ENCODE measurements around the gene CARMIL3. TPM values are rescaled to one million over a fixed set of nuclear protein-coding genes. Genes with fewer than 3 reads are reported as not detected.

CARMIL3 gene
- total RNA-seq, 2 experiments from 2014 or later, result 0.05 to 0.11 TPM

GRCh38 chr14:24059841-24060388 is 8.1 kb downstream of the CARMIL3 start:
- ATAC-seq (ENCODE audit: poor library complexity) (no peak), DNase-seq (no peak)
- POLR2A ChIA-PET, result no interaction called here
- Histone ChIP-seq H3K4me3 (ENCODE audit: low read length) (no peak overlapping the region), H3K27ac (ENCODE audit: low read depth in 1 of 2, low read length in 2 of 2) (no peak overlapping the region), H3K4me1 (ENCODE audit: insufficient read depth, low read length) (no peaks in the 10 kb centered on the region), H3K9me3 (ENCODE audit: control insufficient read depth in 1 of 2, insufficient read depth in 1 of 2, low read length in 2 of 2) (no peaks in the 10 kb centered on the region), H3K36me3 (ENCODE audit: insufficient read depth, low read length) (no peaks in the 10 kb centered on the region), H3K27me3 (ENCODE audit: control insufficient read depth in 1 of 2, insufficient read depth in 2 of 2, low read length in 2 of 2) (no peaks in the 10 kb centered on the region)
- no peaks in the 10 kb centered on the region for H3K36me3 Mint-ChIP-seq (ENCODE audit: low read depth)
- no peaks in the 10 kb centered on the region for H3K9me3 Mint-ChIP-seq
- CTCF ChIA-PET, result no interaction called here
- peaks cover 1% of the 10 kb centered on the region for H3K27me3 Mint-ChIP-seq
- intact Hi-C loops (cut with DNase I, micrococcal nuclease), result no loop called here
- TF ChIP-seq CTCF (IDR thresholded peaks at IDR 0.05), result no peak
- H3K4me3 Mint-ChIP-seq, result no peak overlapping the region
- no peaks in the 10 kb centered on the region for H3K4me1 Mint-ChIP-seq (ENCODE audit: low read depth)
- no peak overlapping the region for H3K27ac Mint-ChIP-seq

- Histone ChIP-seq H3K36me3 (ENCODE audit: insufficient read depth, low read length) (no peaks in the 10 kb centered on the region), H3K9me3 (ENCODE audit: control insufficient read depth in 1 of 2, insufficient read depth in 1 of 2, low read length in 2 of 2) (no peaks in the 10 kb centered on the region), H3K4me1 (ENCODE audit: insufficient read depth, low read length) (no peaks in the 10 kb centered on the region), H3K4me3 (ENCODE audit: low read length) (no peak overlapping the region), H3K27me3 (ENCODE audit: control insufficient read depth in 1 of 2, insufficient read depth in 2 of 2, low read length in 2 of 2) (no peaks in the 10 kb centered on the region), H3K27ac (ENCODE audit: low read depth in 1 of 2, low read length in 2 of 2) (no peak overlapping the region)
- Mint-ChIP-seq H3K27me3 (no peaks in the 10 kb centered on the region), H3K4me3 (no peak overlapping the region), H3K36me3 (ENCODE audit: low read depth) (no peaks in the 10 kb centered on the region), H3K9me3 (no peaks in the 10 kb centered on the region), H3K27ac (no peak overlapping the region), H3K4me1 (ENCODE audit: low read depth) (no peaks in the 10 kb centered on the region)
- POLR2A ChIA-PET, result no interaction called here
- TF ChIP-seq CTCF (IDR thresholded peaks at IDR 0.05), result no peak
- DNase-seq, result no peak
- CTCF ChIA-PET, result no interaction called here
- intact Hi-C loops (cut with DNase I, micrococcal nuclease), result no loop called here
- ATAC-seq (ENCODE audit: poor library complexity), result no peak
Measured at GRCh38 chr14:24060443-24060842, 8.6 kb downstream of the CARMIL3 start.

- Histone ChIP-seq H3K36me3 (ENCODE audit: insufficient read depth, low read length) (no peaks in the 10 kb centered on the region), H3K9me3 (ENCODE audit: control insufficient read depth in 1 of 2, insufficient read depth in 1 of 2, low read length in 2 of 2) (no peaks in the 10 kb centered on the region), H3K27ac (ENCODE audit: low read depth in 1 of 2, low read length in 2 of 2) (no peak overlapping the region), H3K4me1 (ENCODE audit: insufficient read depth, low read length) (no peaks in the 10 kb centered on the region), H3K4me3 (ENCODE audit: low read length) (no peak overlapping the region), H3K27me3 (ENCODE audit: control insufficient read depth in 1 of 2, insufficient read depth in 2 of 2, low read length in 2 of 2) (no peaks in the 10 kb centered on the region)
- CTCF ChIA-PET, result no interaction called here
- POLR2A ChIA-PET, result interaction anchor here (1.3 kb wide), 1 partner anchor 80 kb away, joined by 5 read pairs; the partner anchor contains the start of gene EMC9
- Mint-ChIP-seq H3K4me3 (no peak overlapping the region), H3K27ac (no peak overlapping the region), H3K4me1 (ENCODE audit: low read depth) (no peaks in the 10 kb centered on the region), H3K27me3 (no peaks in the 10 kb centered on the region), H3K36me3 (ENCODE audit: low read depth) (no peaks in the 10 kb centered on the region), H3K9me3 (no peaks in the 10 kb centered on the region)
- no peak for TF ChIP-seq CTCF (IDR thresholded peaks at IDR 0.05)
- intact Hi-C loops (cut with DNase I, micrococcal nuclease), result no loop called here
- DNase-seq (no peak), ATAC-seq (ENCODE audit: poor library complexity) (no peak)
Measured at GRCh38 chr14:24060984-24061913, 9.4 kb downstream of the CARMIL3 start.

All from CD4-positive, alpha-beta T cell (primary cell).